Neural progenitor cell (in vitro differentiated cells): ENCODE results near the gene PDGFB. TPM values are rescaled to one million over a fixed set of nuclear protein-coding genes. Genes with fewer than 3 reads are reported as not detected.

ENCODE experiments used
- DNase-seq: peaks from one replicate; pipeline ENCODE4 v3.0.0-alpha.2; 2016; ENCODE audit warnings: low spot score
- H2AFZ ChIP-seq: fragments of 200-600 bp; sonication (generic); replicated peaks from 2 replicates; pipeline ENCODE4 v1.6.1; 2016; ENCODE audit warnings: antibody characterized with exemption
- H3F3A ChIP-seq: fragments of 200-600 bp; sonication (generic); 2 replicates; pipeline ENCODE4 v1.6.1; 2016; ENCODE audit warnings: antibody characterized with exemption, low read depth
- H3K27ac ChIP-seq: fragments of 200-600 bp; sonication (generic); 2 replicates; pipeline ENCODE4 v1.5.1; 2016; ENCODE audit warnings: mild to moderate bottlenecking
- H3K27me3 ChIP-seq: fragments of 200-600 bp; sonication (generic); 2 replicates; pipeline ENCODE4 v1.6.1; 2016; ENCODE audit warnings: mild to moderate bottlenecking, moderate library complexity
- H3K36me3 ChIP-seq: fragments of 200-600 bp; sonication (generic); 2 replicates; pipeline ENCODE4 v1.5.1; 2016
- H3K4me1 ChIP-seq: fragments of 200-600 bp; sonication (generic); 2 replicates; pipeline ENCODE4 v1.6.1; 2016; ENCODE audit warnings: mixed run types
- H3K4me2 ChIP-seq: fragments of 200-600 bp; sonication (generic); 2 replicates; pipeline ENCODE4 v1.6.1; 2016
- H3K4me3 ChIP-seq: fragments of 200-600 bp; sonication (generic); 2 replicates; pipeline ENCODE4 v1.5.1; 2016
- H3K79me2 ChIP-seq: fragments of 200-600 bp; sonication (generic); 2 replicates; pipeline ENCODE4 v1.6.1; 2016; ENCODE audit warnings: low read depth
- H3K9ac ChIP-seq: fragments of 200-600 bp; sonication (generic); 2 replicates; pipeline ENCODE4 v1.6.1; 2016
- H3K9me3 ChIP-seq: fragments of 200-600 bp; sonication (generic); 2 replicates; pipeline ENCODE4 v1.5.1; 2016; ENCODE audit warnings: low read depth
- H4K20me1 ChIP-seq: fragments of 200-600 bp; sonication (generic); 2 replicates; pipeline ENCODE4 v1.6.1; 2016; ENCODE audit warnings: low read depth
- H3K27ac Mint-ChIP-seq: 3 replicates; pipeline ENCODE4 v1.8.0; 2021; ENCODE audit warnings: mixed read lengths
- H3K27me3 Mint-ChIP-seq: 2 replicates; pipeline ENCODE4 v1.8.0; 2022; ENCODE audit warnings: low read depth, mild to moderate bottlenecking, inconsistent platforms, moderate library complexity, mixed read lengths; ENCODE audit not compliant: insufficient read depth
- H3K36me3 Mint-ChIP-seq: 3 replicates; pipeline ENCODE4 v1.8.0; 2021; ENCODE audit warnings: mixed read lengths
- H3K4me1 Mint-ChIP-seq: 3 replicates; pipeline ENCODE4 v1.8.0; 2021; ENCODE audit warnings: mixed read lengths
- H3K4me3 Mint-ChIP-seq: 3 replicates; pipeline ENCODE4 v1.8.0; 2021; ENCODE audit warnings: mild to moderate bottlenecking, moderate library complexity, mixed read lengths
- H3K9me3 Mint-ChIP-seq: 3 replicates; pipeline ENCODE4 v1.8.0; 2020; ENCODE audit warnings: mixed read lengths
- EZH2 ChIP-seq: fragments of 200-600 bp; sonication (generic); IDR thresholded peaks from 2 replicates; pipeline ENCODE4 v1.6.1; 2017; ENCODE audit warnings: antibody characterized with exemption, mild to moderate bottlenecking, moderate library complexity
- EZH2phosphoT487 ChIP-seq: fragments of 200-600 bp; sonication (generic); IDR thresholded peaks from 2 replicates; pipeline ENCODE4 v1.6.1; 2017; ENCODE audit warnings: antibody characterized with exemption
- total RNA-seq: library from RNA; depleted of rRNA; stranded (reverse); fragments of >200 nt; gene quantifications from 2 replicates; pipeline ENCODE4 v1.2.3, GENCODE V29; 2015; ENCODE audit warnings: low replicate concordance
- TF ChIP-seq, protein P1 (sequence below): fragments of 200-600 bp; sonication (generic); IDR thresholded peaks from 2 replicates; pipeline ENCODE4 v1.5.1; 2017; ENCODE audit warnings: antibody characterized with exemption, mild to moderate bottlenecking

The PDGFB gene
- total RNA-seq, 1 donor from 2014 or later: 0.15 TPM

DNA sequence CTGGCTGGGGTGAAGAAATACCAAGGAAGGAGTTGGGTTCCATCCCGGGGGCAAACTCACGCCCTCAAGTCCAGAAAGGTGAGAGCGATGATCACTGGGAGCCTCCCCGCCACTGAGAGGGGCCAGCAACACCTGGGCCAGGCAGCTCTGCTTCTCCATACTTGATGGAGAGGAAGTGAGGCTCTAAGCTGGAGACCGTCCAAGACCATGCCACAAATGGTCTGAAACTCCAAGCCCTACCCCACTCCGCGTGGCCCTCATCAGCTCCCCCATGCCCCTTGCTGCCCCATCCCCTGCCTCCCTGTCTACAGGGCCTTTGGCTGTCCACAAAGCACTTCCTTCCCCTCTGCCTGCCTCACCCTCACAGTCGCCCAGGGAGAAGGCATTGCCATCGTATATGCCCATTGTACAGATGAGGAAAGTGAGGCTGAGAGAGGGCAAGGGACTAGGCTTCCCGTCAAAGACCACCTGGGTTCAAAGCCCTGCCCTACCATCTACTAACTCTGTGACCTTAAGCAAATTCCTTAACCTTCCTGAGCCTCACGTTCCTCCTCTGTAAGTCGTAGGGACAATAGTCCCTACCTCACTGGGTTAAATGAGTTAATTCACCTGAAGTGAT is 4.4 kb upstream of the PDGFB start:
- Histone ChIP-seq H3K4me2 (no peak overlapping the region), H3K36me3 (no peaks in the 10 kb centered on the region), H4K20me1 (peaks cover 4% of the 10 kb centered on the region), H3K9me3 (no peaks in the 10 kb centered on the region), H2AFZ (no peak overlapping the region), H3F3A (peaks cover 8% of the 10 kb centered on the region), H3K27me3 (peaks cover 51% of the 10 kb centered on the region), H3K9ac (no peak overlapping the region), H3K4me3 (no peak overlapping the region), H3K79me2 (no peaks in the 10 kb centered on the region), H3K4me1 (peaks cover 14% of the 10 kb centered on the region), H3K27ac (no peak overlapping the region)
- no peak for DNase-seq
- Mint-ChIP-seq H3K27me3 (peaks cover 46% of the 10 kb centered on the region), H3K4me3 (no peak overlapping the region), H3K27ac (peak overlapping the region; percentile 46), H3K9me3 (no peaks in the 10 kb centered on the region), H3K36me3 (no peaks in the 10 kb centered on the region), H3K4me1 (peaks cover 18% of the 10 kb centered on the region)
- TF ChIP-seq EZH2phosphoT487: no peak
- TF ChIP-seq, protein P1, sequence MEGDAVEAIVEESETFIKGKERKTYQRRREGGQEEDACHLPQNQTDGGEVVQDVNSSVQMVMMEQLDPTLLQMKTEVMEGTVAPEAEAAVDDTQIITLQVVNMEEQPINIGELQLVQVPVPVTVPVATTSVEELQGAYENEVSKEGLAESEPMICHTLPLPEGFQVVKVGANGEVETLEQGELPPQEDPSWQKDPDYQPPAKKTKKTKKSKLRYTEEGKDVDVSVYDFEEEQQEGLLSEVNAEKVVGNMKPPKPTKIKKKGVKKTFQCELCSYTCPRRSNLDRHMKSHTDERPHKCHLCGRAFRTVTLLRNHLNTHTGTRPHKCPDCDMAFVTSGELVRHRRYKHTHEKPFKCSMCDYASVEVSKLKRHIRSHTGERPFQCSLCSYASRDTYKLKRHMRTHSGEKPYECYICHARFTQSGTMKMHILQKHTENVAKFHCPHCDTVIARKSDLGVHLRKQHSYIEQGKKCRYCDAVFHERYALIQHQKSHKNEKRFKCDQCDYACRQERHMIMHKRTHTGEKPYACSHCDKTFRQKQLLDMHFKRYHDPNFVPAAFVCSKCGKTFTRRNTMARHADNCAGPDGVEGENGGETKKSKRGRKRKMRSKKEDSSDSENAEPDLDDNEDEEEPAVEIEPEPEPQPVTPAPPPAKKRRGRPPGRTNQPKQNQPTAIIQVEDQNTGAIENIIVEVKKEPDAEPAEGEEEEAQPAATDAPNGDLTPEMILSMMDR: no peak
- TF ChIP-seq EZH2: no peak

DNA sequence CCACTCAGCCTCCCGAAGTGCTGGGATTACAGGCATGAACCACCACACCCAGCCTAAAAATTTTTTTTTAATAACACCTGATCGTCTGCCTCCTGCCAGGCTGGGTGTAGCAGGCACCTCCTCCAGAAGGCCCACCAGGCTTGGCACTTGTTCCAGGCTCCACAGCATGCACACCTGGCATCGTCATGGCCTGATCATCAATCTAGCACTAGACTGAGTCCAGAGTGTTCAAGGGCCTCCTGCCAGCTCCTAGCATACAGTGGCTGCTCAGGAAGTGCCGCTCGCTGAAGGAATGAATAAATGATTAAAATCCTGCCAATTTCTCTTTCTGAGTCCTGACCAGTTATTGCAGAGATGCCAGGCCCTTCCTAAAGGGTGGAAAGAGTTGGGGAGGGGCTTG is 3.5 kb upstream of the PDGFB start:
- TF ChIP-seq, protein P1: no peak
- TF ChIP-seq EZH2: no peak
- TF ChIP-seq EZH2phosphoT487: no peak
- peaks cover 4% of the 10 kb centered on the region for H4K20me1 ChIP-seq
- Mint-ChIP-seq H3K27me3 (peaks cover 51% of the 10 kb centered on the region), H3K9me3 (no peaks in the 10 kb centered on the region), H3K4me3 (no peak overlapping the region), H3K4me1 (peaks cover 19% of the 10 kb centered on the region), H3K36me3 (no peaks in the 10 kb centered on the region), H3K27ac (no peak overlapping the region)
- H3F3A ChIP-seq: peaks cover 8% of the 10 kb centered on the region
- H3K27me3 ChIP-seq: peaks cover 61% of the 10 kb centered on the region
- no peak overlapping the region for H2AFZ ChIP-seq
- H3K4me1 ChIP-seq: peaks cover 14% of the 10 kb centered on the region
- no peaks in the 10 kb centered on the region for H3K9me3 ChIP-seq
- no peaks in the 10 kb centered on the region for H3K79me2 ChIP-seq
- H3K27ac ChIP-seq: no peak overlapping the region
- no peak overlapping the region for H3K4me2 ChIP-seq
- H3K36me3 ChIP-seq: no peaks in the 10 kb centered on the region
- no peak for DNase-seq
- no peak overlapping the region for H3K4me3 ChIP-seq
- H3K9ac ChIP-seq: no peak overlapping the region

DNA sequence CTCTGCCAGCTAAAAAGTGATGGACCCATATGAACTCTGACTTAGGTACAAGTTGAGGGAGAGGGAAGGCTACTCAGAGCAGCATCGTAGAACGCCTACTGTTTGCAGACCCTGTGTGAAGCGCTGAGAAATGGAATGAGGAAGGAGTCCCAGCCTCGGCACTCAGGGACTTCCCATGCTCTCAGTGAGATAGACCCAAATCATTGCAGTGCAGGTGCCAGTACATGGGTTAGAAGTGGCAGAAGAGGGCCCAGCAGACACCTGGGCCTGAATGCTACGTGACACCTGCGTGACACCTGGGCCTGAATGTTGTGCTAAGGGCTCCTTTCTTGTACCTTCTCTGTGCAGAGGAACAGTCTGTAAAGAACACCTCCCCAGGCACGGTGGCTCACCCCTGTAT is 2.6 kb upstream of the PDGFB start:
- Histone ChIP-seq H3K9ac (no peak overlapping the region), H3K4me3 (no peak overlapping the region), H3K36me3 (no peaks in the 10 kb centered on the region), H3K4me2 (no peak overlapping the region), H3K27me3 (peaks cover 70% of the 10 kb centered on the region), H3K27ac (no peak overlapping the region), H3K4me1 (peaks cover 21% of the 10 kb centered on the region), H2AFZ (no peak overlapping the region), H3K79me2 (no peaks in the 10 kb centered on the region), H3K9me3 (no peaks in the 10 kb centered on the region), H4K20me1 (peaks cover 4% of the 10 kb centered on the region), H3F3A (peaks cover 8% of the 10 kb centered on the region)
- TF ChIP-seq EZH2: no peak
- TF ChIP-seq, protein P1: no peak
- TF ChIP-seq EZH2phosphoT487: no peak
- H3K4me1 Mint-ChIP-seq: peaks cover 17% of the 10 kb centered on the region
- H3K9me3 Mint-ChIP-seq: no peaks in the 10 kb centered on the region
- no peak overlapping the region for H3K27ac Mint-ChIP-seq
- peaks cover 53% of the 10 kb centered on the region for H3K27me3 Mint-ChIP-seq
- no peaks in the 10 kb centered on the region for H3K36me3 Mint-ChIP-seq
- no peak overlapping the region for H3K4me3 Mint-ChIP-seq
- DNase-seq: no peak
